Measurements from ENCODE around the gene SLC7A14.

DNA sequence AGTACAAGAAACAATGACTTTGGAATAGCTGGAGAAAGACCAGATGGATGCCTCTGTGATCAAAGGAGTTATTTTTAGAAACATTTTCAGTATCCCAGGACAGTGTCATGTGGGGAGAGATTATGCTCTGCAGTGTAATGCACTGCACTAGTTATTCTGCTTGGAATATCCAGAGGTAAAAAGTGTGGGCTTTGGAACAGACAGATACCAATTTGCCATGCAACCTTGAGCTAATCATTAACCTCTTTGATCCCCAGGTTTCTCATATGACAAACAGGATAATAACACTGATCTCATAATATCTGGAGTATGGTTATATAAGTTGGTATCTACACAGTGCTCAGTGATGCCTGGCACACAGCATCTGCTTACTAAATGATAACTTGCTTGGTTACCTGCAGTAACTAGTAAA lies 12.2 kb upstream of the SLC7A14 start:
- TF ChIP-seq EZH2 (IDR thresholded peaks at IDR 0.05) (no peak), CTCF (IDR thresholded peaks at IDR 0.05 in 2 of 3, conservative IDR thresholded peaks at IDR 0.05 in 1 of 3; ENCODE audit: borderline replicate concordance in 1 of 3, insufficient read depth in 1 of 3, low read depth in 2 of 3, low read length in 2 of 3) (no peak), POLR2AphosphoS5 (IDR thresholded peaks at IDR 0.05; ENCODE audit: low read depth, low read length) (no peak), EZH2phosphoT487 (IDR thresholded peaks at IDR 0.05; ENCODE audit: borderline replicate concordance) (no peak), REST (IDR thresholded peaks at IDR 0.05; ENCODE audit: low read depth) (no peak), YY1 (IDR thresholded peaks at IDR 0.05; ENCODE audit: extremely low read depth, insufficient replicate concordance, low read depth, low read length) (no peak), POLR2A (IDR thresholded peaks at IDR 0.05; ENCODE audit: borderline replicate concordance, extremely low read depth, insufficient read depth, insufficient read length) (no peak), JUND (IDR thresholded peaks at IDR 0.05) (no peak), ZNF274 (IDR thresholded peaks at IDR 0.05; ENCODE audit: low read depth, low read length) (no peak), TCF7L2 (IDR thresholded peaks at IDR 0.05; ENCODE audit: borderline replicate concordance, extremely low read depth, insufficient read depth, insufficient read length) (no peak), ATF3 (IDR thresholded peaks at IDR 0.05) (no peak), MAX (IDR thresholded peaks at IDR 0.05) (no peak)
